Gastroesophageal sphincter (tissue), 3 donors: Measurements from ENCODE around the gene MTCL1.

ENCODE experiments used
- POLR2A ChIP-seq, 2 donors: fragments of 450-650 bp; IDR thresholded peaks; one replicate each; pipeline ENCODE4 v1.6.1; 2017; ENCODE audit warnings: antibody characterized with exemption in 2 of 2, mild to moderate bottlenecking in 2 of 2, moderate library complexity in 1 of 2
- TF ChIP-seq, protein P1 (sequence below), 4 experiments: fragments of 200-600 bp in 2 of 4; fragments of 450-650 bp in 2 of 4; sonication (generic) in 1 of 4; IDR thresholded peaks; one replicate each; pipeline ENCODE4 v1.5.1; 2017 to 2019; ENCODE audit warnings: antibody characterized with exemption in 4 of 4, mild to moderate bottlenecking in 2 of 4, moderate library complexity in 2 of 4

DNA sequence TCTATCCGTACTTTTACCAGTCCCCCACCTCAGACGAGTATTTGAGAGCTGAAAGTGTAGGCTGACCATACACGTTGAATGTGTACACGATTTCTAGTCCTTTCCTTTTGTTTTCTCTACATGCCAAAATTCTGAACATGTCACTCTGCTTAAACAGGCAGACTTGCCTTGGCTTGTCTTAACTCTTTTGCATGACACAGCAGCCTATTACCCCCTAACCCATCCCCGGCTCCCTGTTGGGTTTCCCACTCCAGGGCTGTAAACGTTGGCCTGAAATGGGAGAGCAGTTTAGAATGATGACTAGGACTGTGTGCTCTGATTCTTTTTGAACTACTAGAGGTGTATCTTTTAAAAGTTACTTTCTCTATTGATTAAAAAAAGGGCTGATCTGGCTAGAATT, 19.1 kb downstream of the MTCL1 start:
- TF ChIP-seq, protein P1, sequence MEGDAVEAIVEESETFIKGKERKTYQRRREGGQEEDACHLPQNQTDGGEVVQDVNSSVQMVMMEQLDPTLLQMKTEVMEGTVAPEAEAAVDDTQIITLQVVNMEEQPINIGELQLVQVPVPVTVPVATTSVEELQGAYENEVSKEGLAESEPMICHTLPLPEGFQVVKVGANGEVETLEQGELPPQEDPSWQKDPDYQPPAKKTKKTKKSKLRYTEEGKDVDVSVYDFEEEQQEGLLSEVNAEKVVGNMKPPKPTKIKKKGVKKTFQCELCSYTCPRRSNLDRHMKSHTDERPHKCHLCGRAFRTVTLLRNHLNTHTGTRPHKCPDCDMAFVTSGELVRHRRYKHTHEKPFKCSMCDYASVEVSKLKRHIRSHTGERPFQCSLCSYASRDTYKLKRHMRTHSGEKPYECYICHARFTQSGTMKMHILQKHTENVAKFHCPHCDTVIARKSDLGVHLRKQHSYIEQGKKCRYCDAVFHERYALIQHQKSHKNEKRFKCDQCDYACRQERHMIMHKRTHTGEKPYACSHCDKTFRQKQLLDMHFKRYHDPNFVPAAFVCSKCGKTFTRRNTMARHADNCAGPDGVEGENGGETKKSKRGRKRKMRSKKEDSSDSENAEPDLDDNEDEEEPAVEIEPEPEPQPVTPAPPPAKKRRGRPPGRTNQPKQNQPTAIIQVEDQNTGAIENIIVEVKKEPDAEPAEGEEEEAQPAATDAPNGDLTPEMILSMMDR (IDR thresholded peaks at IDR 0.05), result no peak
- TF ChIP-seq POLR2A (IDR thresholded peaks at IDR 0.05), result no peak
